HEK293T (cell line): ENCODE data around the gene GDPD5.

Experiments
- CTCF ChIA-PET: fragments of 350-600 bp; formaldehyde crosslinking; extraction: SDS; loops from one replicate; lab custom pipeline; 2021; ENCODE audit warnings: antibody characterized with exemption, inconsistent platforms; lab: Yijun Ruan, JAX
- POLR2A ChIA-PET: fragments of 350-600 bp; formaldehyde crosslinking; extraction: SDS; loops from one replicate; lab custom pipeline; 2020; ENCODE audit warnings: antibody characterized with exemption, inconsistent platforms; lab: Yijun Ruan, JAX
- DNase-seq: peaks from one replicate; pipeline ENCODE4 v3.0.0; 2012; ENCODE audit warnings: mixed read lengths; ENCODE audit errors: extremely low spot score
- ARNT ChIP-seq: fragments of 450-650 bp; IDR thresholded peaks from 2 replicates; pipeline ENCODE4 v1.6.1; 2017; ENCODE audit warnings: mild to moderate bottlenecking
- BHLHE40 ChIP-seq: fragments of 450-650 bp; IDR thresholded peaks from 2 replicates; pipeline ENCODE4 v1.6.1; 2016; ENCODE audit warnings: mild to moderate bottlenecking, moderate library complexity, borderline replicate concordance
- CTBP1 ChIP-seq: fragments of 450-650 bp; IDR thresholded peaks from 2 replicates; pipeline ENCODE4 v1.6.1; 2016; ENCODE audit warnings: borderline replicate concordance
- ELF4 ChIP-seq: fragments of 450-650 bp; IDR thresholded peaks from 2 replicates; pipeline ENCODE4 v1.6.1; 2017; ENCODE audit warnings: antibody characterized with exemption
- FOXA1 ChIP-seq: fragments of 450-650 bp; IDR thresholded peaks from 2 replicates; pipeline ENCODE4 v1.6.1; 2016; ENCODE audit warnings: mild to moderate bottlenecking
- FOXK2 ChIP-seq: fragments of 450-650 bp; IDR thresholded peaks from 2 replicates; pipeline ENCODE4 v1.6.1; 2016; ENCODE audit warnings: mild to moderate bottlenecking
- FOXM1 ChIP-seq: fragments of 450-650 bp; IDR thresholded peaks from 2 replicates; pipeline ENCODE4 v1.6.1; 2017; ENCODE audit warnings: mild to moderate bottlenecking, borderline replicate concordance
- HDGF ChIP-seq: fragments of 450-650 bp; IDR thresholded peaks from 2 replicates; pipeline ENCODE4 v1.6.1; 2017; ENCODE audit warnings: antibody characterized with exemption, borderline replicate concordance
- L3MBTL2 ChIP-seq: fragments of 450-650 bp; conservative IDR thresholded peaks from 2 replicates; pipeline ENCODE4 v1.6.1; 2016; ENCODE audit warnings: mild to moderate bottlenecking
- LEF1 ChIP-seq: fragments of 450-650 bp; IDR thresholded peaks from 2 replicates; pipeline ENCODE4 v1.6.1; 2017; ENCODE audit warnings: mild to moderate bottlenecking, borderline replicate concordance
- NFRKB ChIP-seq: fragments of 450-650 bp; IDR thresholded peaks from 2 replicates; pipeline ENCODE4 v1.6.1; 2016; ENCODE audit warnings: mild to moderate bottlenecking, moderate library complexity
- PKNOX1 ChIP-seq: fragments of 450-650 bp; IDR thresholded peaks from 2 replicates; pipeline ENCODE4 v1.6.1; 2016
- SP1 ChIP-seq: fragments of 450-650 bp; IDR thresholded peaks from 2 replicates; pipeline ENCODE4 v1.6.1; 2017
- SUZ12 ChIP-seq: fragments of 450-650 bp; IDR thresholded peaks from 2 replicates; pipeline ENCODE4 v1.6.1; 2016; ENCODE audit warnings: mild to moderate bottlenecking
- TARDBP ChIP-seq: fragments of 450-650 bp; IDR thresholded peaks from 2 replicates; pipeline ENCODE4 v1.6.1; 2016
- ZNF384 ChIP-seq: fragments of 450-650 bp; IDR thresholded peaks from 2 replicates; pipeline ENCODE4 v1.6.1; 2016

Gene GDPD5

DNA sequence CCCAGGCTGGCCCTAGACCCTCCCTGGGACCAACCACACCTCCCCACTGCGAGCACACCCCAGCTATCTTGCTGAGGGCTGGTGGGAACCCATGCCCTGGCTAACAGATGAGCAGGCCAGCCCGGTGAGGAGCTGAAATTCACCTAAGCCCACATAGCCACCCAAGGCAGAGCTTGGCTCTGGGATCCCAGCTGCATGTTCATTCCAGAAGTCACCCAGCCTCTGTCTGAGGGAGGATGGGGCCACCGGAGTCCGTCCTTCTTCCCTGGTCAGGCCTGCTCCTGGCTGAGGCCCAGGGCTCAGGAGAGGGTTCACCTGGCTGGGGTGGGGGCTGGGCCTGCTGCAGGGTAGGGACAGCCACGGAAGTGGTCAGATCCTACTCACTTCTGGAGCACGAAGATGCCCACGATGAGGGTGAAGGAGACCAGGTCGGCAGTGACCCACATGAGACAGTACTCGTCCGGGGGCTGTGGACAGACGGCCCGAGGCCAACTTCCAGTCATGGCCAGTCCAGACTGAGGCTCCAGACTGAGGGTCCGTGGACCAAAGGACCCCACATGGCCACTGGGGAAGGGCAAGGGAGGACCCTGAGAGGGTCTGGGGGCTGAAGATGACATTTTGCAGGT lies 86.1 kb downstream of the GDPD5 start:
- TF ChIP-seq SP1 (no peak), TARDBP (no peak)
- ChIA-PET CTCF (no interaction called here), POLR2A (no interaction called here)
- no peak for DNase-seq

DNA sequence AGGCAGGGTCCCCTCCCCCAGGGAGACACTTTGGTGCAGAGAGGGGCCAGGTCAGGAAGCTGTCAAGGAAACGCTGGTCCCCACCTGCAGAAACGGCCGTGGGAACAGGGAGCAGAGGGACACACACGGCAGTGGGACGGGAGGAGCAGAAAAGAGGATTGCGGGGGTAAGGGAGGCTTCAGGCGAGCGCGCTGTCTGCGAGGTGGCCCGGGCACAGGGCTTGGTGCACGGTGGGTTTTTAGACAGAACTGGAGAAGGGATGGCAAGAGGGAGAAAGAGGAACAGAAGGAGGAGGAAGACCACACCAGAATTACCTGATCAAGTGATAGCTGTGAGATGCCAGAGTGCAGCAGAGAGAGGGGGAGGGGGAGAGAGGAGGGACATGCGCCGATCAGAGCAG lies 86.7 kb downstream of the GDPD5 start:
- TF ChIP-seq ZNF384 (no peak), NFRKB (no peak), PKNOX1 (no peak), SP1 (no peak), ARNT (no peak), FOXK2 (no peak), L3MBTL2 (no peak), HDGF (no peak), BHLHE40 (no peak), TARDBP (no peak), CTBP1 (no peak), ELF4 (no peak), FOXA1 (no peak), LEF1 (no peak), SUZ12 (no peak), FOXM1 (no peak)
- ChIA-PET CTCF (no interaction called here), POLR2A (no interaction called here)
- DNase-seq, result no peak

DNA sequence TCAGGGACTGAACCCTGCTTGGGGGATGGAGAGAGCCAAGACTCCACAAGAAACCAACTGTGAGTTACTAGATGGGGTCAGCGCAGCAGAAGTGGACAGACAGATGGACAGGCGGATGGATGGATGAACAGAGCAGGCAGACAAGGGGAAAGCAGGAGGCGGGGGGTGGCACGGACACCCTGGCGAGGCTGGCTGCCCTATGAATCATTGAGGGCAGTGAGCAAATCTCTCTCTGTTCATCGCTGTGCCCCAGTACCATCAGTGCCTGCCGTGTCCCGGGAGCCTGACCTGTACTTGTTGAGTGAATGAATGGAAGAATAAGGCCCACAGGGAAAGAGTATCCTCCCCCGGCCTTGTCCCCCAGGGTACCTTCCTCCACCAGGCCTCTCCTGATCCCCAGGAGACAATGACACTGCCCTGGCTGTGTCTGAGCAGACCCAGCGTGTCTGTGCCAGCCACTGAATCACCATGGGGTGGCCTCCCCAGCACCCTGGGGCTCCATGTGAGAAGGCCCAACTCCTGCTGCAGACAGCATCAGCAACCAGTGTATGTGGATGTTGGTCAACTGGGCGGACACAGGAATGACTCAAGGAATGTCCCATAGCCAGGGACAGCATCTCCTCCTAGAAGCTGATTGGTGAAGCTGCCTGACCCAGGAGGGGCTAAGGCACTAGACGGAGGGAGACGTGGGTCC lies 87.6 kb downstream of the GDPD5 start:
- ChIA-PET CTCF (no interaction called here), POLR2A (no interaction called here)
- no peak for DNase-seq
- no peak for TF ChIP-seq ZNF384

GRCh38 chr11:75436806-75437205 lies 88.9 kb downstream of the GDPD5 start:
- DNase-seq, result no peak
- POLR2A ChIA-PET, result no interaction called here
- CTCF ChIA-PET, result no interaction called here
- no peak for TF ChIP-seq TARDBP
- no peak for TF ChIP-seq FOXM1
- TF ChIP-seq PKNOX1, result no peak
- TF ChIP-seq HDGF, result no peak
- no peak for TF ChIP-seq SUZ12
- no peak for TF ChIP-seq CTBP1
- TF ChIP-seq ARNT, result no peak

GRCh38 chr11:75435571-75435925 lies 90.2 kb downstream of the GDPD5 start:
- POLR2A ChIA-PET, result no interaction called here
- DNase-seq, result no peak
- TF ChIP-seq FOXM1 (no peak), CTBP1 (no peak), ELF4 (no peak), FOXA1 (no peak)
- CTCF ChIA-PET, result interaction anchor here (1.0 kb wide), 1 partner anchor 47 kb away, joined by 3 read pairs; no protein-coding TSS in a partner anchor

DNA sequence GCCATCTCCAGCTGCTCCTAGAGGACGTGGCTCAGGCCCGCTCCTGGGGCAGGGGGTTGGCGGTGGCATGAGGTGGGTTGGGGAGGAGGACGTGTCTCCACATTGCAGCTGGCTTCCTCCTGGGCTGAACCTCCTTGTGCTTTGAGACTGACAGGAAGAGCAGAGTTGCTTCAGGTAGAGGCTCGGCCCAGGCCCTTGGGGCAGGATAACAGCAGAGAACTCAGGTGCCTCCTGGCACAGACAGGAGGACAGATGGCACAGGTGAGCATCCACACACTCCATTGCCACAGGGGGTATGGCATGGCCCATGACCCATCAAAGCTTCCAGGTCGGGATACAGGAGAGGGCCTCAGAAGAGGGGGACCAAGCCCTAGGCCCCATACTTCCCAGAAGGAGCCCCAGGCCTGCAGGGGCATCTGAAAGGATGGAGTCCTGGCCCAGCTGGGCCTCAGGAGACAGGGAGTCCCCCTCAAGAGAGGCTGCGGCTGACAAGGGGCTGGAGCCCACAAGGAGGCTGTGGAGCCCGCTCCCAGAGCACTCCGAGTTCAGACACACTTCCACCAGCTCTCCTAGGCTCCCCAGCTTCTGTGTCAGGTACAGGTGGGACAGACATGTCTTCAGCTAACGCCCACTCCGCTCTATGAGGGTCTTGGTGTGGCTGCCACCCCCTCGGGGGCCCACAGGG lies 90.7 kb downstream of the GDPD5 start:
- no peak for DNase-seq
- ChIA-PET CTCF (interaction anchor here (1.0 kb wide), 1 partner anchor 46 kb away, joined by 3 read pairs; no protein-coding TSS in a partner anchor), POLR2A (interaction anchor here (1.4 kb wide), 1 partner anchor 18 kb away, joined by 3 read pairs; no protein-coding TSS in a partner anchor)
- TF ChIP-seq LEF1, result no peak
- TF ChIP-seq BHLHE40, result no peak
- no peak for TF ChIP-seq SP1
- no peak for TF ChIP-seq ARNT
- no peak for TF ChIP-seq L3MBTL2
- TF ChIP-seq CTBP1, result no peak
- no peak for TF ChIP-seq SUZ12
- TF ChIP-seq ELF4, result no peak
- TF ChIP-seq HDGF, result no peak
- TF ChIP-seq ZNF384, result no peak
- no peak for TF ChIP-seq PKNOX1
- TF ChIP-seq FOXM1, result no peak
- TF ChIP-seq NFRKB, result no peak
- no peak for TF ChIP-seq FOXA1
- TF ChIP-seq FOXK2, result no peak
- TF ChIP-seq TARDBP, result no peak
